ENCODE results near the gene SLC9A9. TPM values are rescaled to one million over a fixed set of nuclear protein-coding genes. Genes with fewer than 3 reads are reported as not detected.

The SLC9A9 gene
- total and polyA plus RNA-seq, 2 donors (not counting 1 experiment from before 2014, with no cell fraction given), result 14.3 to 74.0 TPM

GRCh38 chr3:143313025-143313892, 535.0 kb downstream of the SLC9A9 start:
- no peak for DNase-seq (ENCODE audit: low read depth in 2 of 2)
- H3K36me3 ChIP-seq (ENCODE audit: control insufficient read depth, insufficient read depth, low read length), result no peaks in the 10 kb centered on the region
- no peaks in the 10 kb centered on the region for H3K4me1 ChIP-seq (ENCODE audit: control insufficient read depth, extremely low read depth, insufficient read depth, low read length)
- H3K4me2 ChIP-seq (ENCODE audit: extremely low read depth, insufficient read depth, low read length), result no peak overlapping the region
- H3K27me3 ChIP-seq (ENCODE audit: control insufficient read depth, insufficient read depth, low read length), result no peaks in the 10 kb centered on the region
- no peak overlapping the region for H3K4me3 ChIP-seq (replicated peaks in 1 of 4; ENCODE audit: control extremely low read depth in 1 of 4, insufficient read depth in 1 of 4, low read depth in 3 of 4, low read length in 4 of 4)
- no peaks in the 10 kb centered on the region for H3K79me2 ChIP-seq (ENCODE audit: control insufficient read depth, insufficient read depth, low read length)
- no peak overlapping the region for H2AFZ ChIP-seq (ENCODE audit: low read length)
- no peaks in the 10 kb centered on the region for H3K9me3 ChIP-seq (ENCODE audit: control insufficient read depth, insufficient read depth, low read depth, low read length)
- H3K9ac ChIP-seq (ENCODE audit: insufficient read depth, low read length), result no peak overlapping the region
- TF ChIP-seq CTCF (conservative IDR thresholded peaks at IDR 0.05 in 1 of 2, IDR thresholded peaks at IDR 0.05 in 1 of 2; ENCODE audit: low read depth in 1 of 2, low read length in 2 of 2), result no peak
- no peak for TF ChIP-seq EZH2 (IDR thresholded peaks at IDR 0.05; ENCODE audit: low read length, missing control alignments)
- H4K20me1 ChIP-seq (ENCODE audit: control insufficient read depth, extremely low read depth, insufficient read depth, low read length), result no peaks in the 10 kb centered on the region
- no peak overlapping the region for H3K27ac ChIP-seq (ENCODE audit: insufficient read depth, low read length)

- no peaks in the 10 kb centered on the region for H3K4me1 ChIP-seq (ENCODE audit: control insufficient read depth, extremely low read depth, insufficient read depth, low read length)
- no peak overlapping the region for H3K27ac ChIP-seq (ENCODE audit: insufficient read depth, low read length)
- H3K9me3 ChIP-seq (ENCODE audit: control insufficient read depth, insufficient read depth, low read depth, low read length), result no peaks in the 10 kb centered on the region
- H2AFZ ChIP-seq (ENCODE audit: low read length), result no peak overlapping the region
- no peaks in the 10 kb centered on the region for H3K27me3 ChIP-seq (ENCODE audit: control insufficient read depth, insufficient read depth, low read length)
- no peaks in the 10 kb centered on the region for H4K20me1 ChIP-seq (ENCODE audit: control insufficient read depth, extremely low read depth, insufficient read depth, low read length)
- DNase-seq (ENCODE audit: low read depth in 2 of 2), result no peak
- no peaks in the 10 kb centered on the region for H3K36me3 ChIP-seq (ENCODE audit: control insufficient read depth, insufficient read depth, low read length)
- no peak overlapping the region for H3K9ac ChIP-seq (ENCODE audit: insufficient read depth, low read length)
- H3K4me3 ChIP-seq (replicated peaks in 1 of 4; ENCODE audit: control extremely low read depth in 1 of 4, insufficient read depth in 1 of 4, low read depth in 3 of 4, low read length in 4 of 4), result no peak overlapping the region
- no peak for TF ChIP-seq CTCF (conservative IDR thresholded peaks at IDR 0.05 in 1 of 2, IDR thresholded peaks at IDR 0.05 in 1 of 2; ENCODE audit: low read depth in 1 of 2, low read length in 2 of 2)
- TF ChIP-seq EZH2 (IDR thresholded peaks at IDR 0.05; ENCODE audit: low read length, missing control alignments), result no peak
- no peak overlapping the region for H3K4me2 ChIP-seq (ENCODE audit: extremely low read depth, insufficient read depth, low read length)
- no peaks in the 10 kb centered on the region for H3K79me2 ChIP-seq (ENCODE audit: control insufficient read depth, insufficient read depth, low read length)
Measured at GRCh38 chr3:143311096-143311495, 537.2 kb downstream of the SLC9A9 start.

GRCh38 chr3:143309705-143310104, 538.6 kb downstream of the SLC9A9 start:
- DNase-seq (ENCODE audit: low read depth in 2 of 2), result no peak
- no peak for TF ChIP-seq EZH2 (IDR thresholded peaks at IDR 0.05; ENCODE audit: low read length, missing control alignments)
- no peak for TF ChIP-seq CTCF (conservative IDR thresholded peaks at IDR 0.05 in 1 of 2, IDR thresholded peaks at IDR 0.05 in 1 of 2; ENCODE audit: low read depth in 1 of 2, low read length in 2 of 2)

More at GRCh38 chr3:143309705-143310104, 538.6 kb downstream of the SLC9A9 start:
- no peak overlapping the region for H3K4me3 ChIP-seq (replicated peaks in 1 of 4; ENCODE audit: control extremely low read depth in 1 of 4, insufficient read depth in 1 of 4, low read depth in 3 of 4, low read length in 4 of 4)
- H3K36me3 ChIP-seq (ENCODE audit: control insufficient read depth, insufficient read depth, low read length), result no peaks in the 10 kb centered on the region
- no peak overlapping the region for H3K9ac ChIP-seq (ENCODE audit: insufficient read depth, low read length)
- H3K79me2 ChIP-seq (ENCODE audit: control insufficient read depth, insufficient read depth, low read length), result no peaks in the 10 kb centered on the region
- no peak overlapping the region for H2AFZ ChIP-seq (ENCODE audit: low read length)
- no peaks in the 10 kb centered on the region for H4K20me1 ChIP-seq (ENCODE audit: control insufficient read depth, extremely low read depth, insufficient read depth, low read length)
- no peaks in the 10 kb centered on the region for H3K9me3 ChIP-seq (ENCODE audit: control insufficient read depth, insufficient read depth, low read depth, low read length)
- no peak overlapping the region for H3K4me2 ChIP-seq (ENCODE audit: extremely low read depth, insufficient read depth, low read length)
- no peak overlapping the region for H3K27ac ChIP-seq (ENCODE audit: insufficient read depth, low read length)
- H3K4me1 ChIP-seq (ENCODE audit: control insufficient read depth, extremely low read depth, insufficient read depth, low read length), result no peaks in the 10 kb centered on the region
- H3K27me3 ChIP-seq (ENCODE audit: control insufficient read depth, insufficient read depth, low read length), result no peaks in the 10 kb centered on the region

All from fibroblast of lung (primary cell).